Naive thymus-derived CD4-positive, alpha-beta T cell (primary cell): ENCODE measurements around the gene MSH2. TPM values are rescaled to one million over a fixed set of nuclear protein-coding genes. Genes with fewer than 3 reads are reported as not detected.
"Not testable (repeated sequence)": the region's sequence is repeated elsewhere in the genome, so short reads cannot be mapped to it uniquely, and the experiment has no call there.

Source experiments
- ATAC-seq: fragments of 150-1000 bp; cut with Tn5 transposase; 2 replicates; pipeline ENCODE4 v1.10.0; 2021; ENCODE audit warnings: mild to moderate bottlenecking, moderate library complexity
- CTCF ChIA-PET: fragments of 350-600 bp; sonication (Branson Sonifier 250); formaldehyde crosslinking; loops from one replicate; lab custom pipeline; 2021; ENCODE audit warnings: antibody characterized with exemption; lab: Charles Lee
- POLR2A ChIA-PET: fragments of 350-600 bp; sonication (Branson Sonifier 250); formaldehyde crosslinking; loops from one replicate; lab custom pipeline; 2021; ENCODE audit warnings: antibody characterized with exemption, inconsistent platforms; lab: Charles Lee
- DNase-seq, 9 donors: peaks; one replicate each; pipeline versions ENCODE4 v3.0.0 to v3.0.0-alpha.2; 2020 to 2022; ENCODE audit warnings: mixed read lengths in 1 of 9
- H3K27ac ChIP-seq: one replicate; pipeline ENCODE4 v1.7.0; 2013; ENCODE audit warnings: mild to moderate bottlenecking, low read depth, low read length, moderate library complexity
- H3K27me3 ChIP-seq, 2 donors: one replicate each; pipeline ENCODE4 v1.7.0; 2013; ENCODE audit warnings: low read length in 2 of 2, mild to moderate bottlenecking in 2 of 2, moderate library complexity in 2 of 2; ENCODE audit not compliant: control insufficient read depth in 2 of 2, insufficient read depth in 2 of 2
- H3K36me3 ChIP-seq, 3 experiments: 1 replicate in 2 of 3; 2 replicates in 1 of 3; pipeline ENCODE4 v1.7.0; 2013; ENCODE audit warnings: low read length in 3 of 3, mild to moderate bottlenecking in 3 of 3, moderate library complexity in 1 of 3; ENCODE audit not compliant: insufficient read depth in 3 of 3, control insufficient read depth in 2 of 3
- H3K4me1 ChIP-seq, 2 donors: one replicate each; pipeline ENCODE4 v1.7.0; 2013; ENCODE audit warnings: low read length in 2 of 2, mild to moderate bottlenecking in 2 of 2, moderate library complexity in 1 of 2; ENCODE audit not compliant: control insufficient read depth in 2 of 2, insufficient read depth in 2 of 2
- H3K4me3 ChIP-seq: 2 replicates; pipeline ENCODE4 v1.7.0; 2013; ENCODE audit warnings: mild to moderate bottlenecking, low read length
- H3K9me3 ChIP-seq, 3 experiments: 1 replicate in 2 of 3; 2 replicates in 1 of 3; pipeline ENCODE4 v1.7.0; 2013; ENCODE audit warnings: low read length in 3 of 3; ENCODE audit not compliant: control insufficient read depth in 2 of 3
- H3K27ac Mint-ChIP-seq, 9 donors: one replicate each; pipeline ENCODE4 v1.8.0; 2020 to 2022; ENCODE audit warnings: mixed read lengths in 9 of 9, mild to moderate bottlenecking in 8 of 9, moderate library complexity in 5 of 9, inconsistent platforms in 2 of 9
- H3K27me3 Mint-ChIP-seq, 5 donors: one replicate each; pipeline ENCODE4 v1.8.0; 2021 to 2022; ENCODE audit warnings: mixed read lengths in 5 of 5, mild to moderate bottlenecking in 1 of 5
- H3K36me3 Mint-ChIP-seq, 5 donors: one replicate each; pipeline ENCODE4 v1.8.0; 2020 to 2022; ENCODE audit warnings: mixed read lengths in 5 of 5, mild to moderate bottlenecking in 3 of 5, inconsistent platforms in 1 of 5
- H3K4me1 Mint-ChIP-seq, 7 donors: one replicate each; pipeline ENCODE4 v1.8.0; 2020 to 2022; ENCODE audit warnings: mixed read lengths in 7 of 7, mild to moderate bottlenecking in 3 of 7, inconsistent platforms in 1 of 7
- H3K4me3 Mint-ChIP-seq, 10 donors: one replicate each; pipeline ENCODE4 v1.8.0; 2020 to 2022; ENCODE audit warnings: mild to moderate bottlenecking in 10 of 10, mixed read lengths in 10 of 10, moderate library complexity in 6 of 10, inconsistent platforms in 2 of 10
- H3K9me3 Mint-ChIP-seq, 11 donors: one replicate each; pipeline ENCODE4 v1.8.0; 2020 to 2022; ENCODE audit warnings: mixed read lengths in 11 of 11, mild to moderate bottlenecking in 4 of 11, inconsistent platforms in 1 of 11, moderate library complexity in 1 of 11
- intact Hi-C, 2 donors: fragments of 100-400 bp; cut with micrococcal nuclease; formaldehyde crosslinking; loops; one replicate each; pipeline ENCODE4 v1.15.1; 2023
- polyA plus RNA-seq, 2 donors: library from polyadenylated mRNA; unstranded; fragments of 300-500 nt; fragmentation: Illumina TruSeq; gene quantifications; one replicate each; pipeline ENCODE4 v1.2.3, GENCODE V29; 2021
- total RNA-seq, 6 experiments: library from RNA in 5 of 6; stranded (reverse) in 5 of 6; gene quantifications; 1 replicate in 5 of 6; 2 replicates in 1 of 6; pipeline ENCODE4 v1.2.3 and lab custom pipeline; 2021 to 2026

MSH2 gene
- total and polyA plus RNA-seq, 7 experiments from 2014 or later = 12.2 to 46.8 (median 39.1) TPM

DNA sequence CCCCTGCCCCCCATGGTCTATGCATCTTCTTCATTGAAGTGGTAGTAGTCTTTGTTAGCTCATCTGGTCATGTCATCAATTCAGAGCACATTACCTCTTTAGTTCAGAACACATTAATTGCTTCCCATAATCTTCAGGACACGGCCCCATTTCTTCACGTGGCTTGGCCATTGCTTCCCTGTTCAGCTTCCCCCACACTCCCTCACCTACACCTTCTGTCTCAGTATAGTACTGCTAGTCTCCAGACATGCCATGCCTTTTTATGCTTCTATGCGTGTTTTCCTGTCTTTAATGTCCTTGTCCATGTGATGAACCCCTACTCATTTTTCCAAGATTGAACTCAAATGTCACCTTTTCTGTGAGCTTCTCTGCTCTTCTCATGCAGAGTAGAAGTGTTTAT, 35.1 kb downstream of the MSH2 start:
- intact Hi-C loops = no loop called here

DNA sequence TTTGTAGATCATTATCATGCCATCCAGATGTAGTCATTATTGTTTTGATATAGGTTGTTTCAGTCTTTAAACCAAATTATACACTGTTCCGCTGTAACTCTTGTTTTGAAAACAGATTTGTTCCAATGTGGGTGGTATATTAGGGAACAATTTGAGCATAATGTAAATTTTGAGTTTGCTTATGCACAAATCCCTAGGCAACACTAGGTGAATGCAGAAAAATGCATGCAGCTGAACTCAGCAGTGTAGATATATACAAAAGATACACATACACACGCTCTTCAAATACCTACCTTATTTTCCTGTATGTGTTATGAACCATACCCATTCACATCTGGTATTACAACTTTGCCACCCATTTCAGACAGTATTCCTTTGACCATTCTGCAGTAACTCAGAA, 35.8 kb downstream of the MSH2 start:
- H3K27me3 ChIP-seq = no peaks in the 10 kb centered on the region
- Mint-ChIP-seq H3K36me3 (peaks cover 0 to 40% (median 13%) of the 10 kb centered on the region in 5 donors), H3K9me3 (peaks cover 0 to 5% (median 0%) of the 10 kb centered on the region in 11 donors), H3K4me3 (no peak overlapping the region), H3K27ac (no peak overlapping the region), H3K27me3 (no peaks in the 10 kb centered on the region), H3K4me1 (peaks cover 0 to 10% (median 3%) of the 10 kb centered on the region in 7 donors)
- H3K4me1 ChIP-seq = no peaks in the 10 kb centered on the region
- ATAC-seq (no peak), DNase-seq (no peak)
- ChIA-PET CTCF (no interaction called here), POLR2A (no interaction called here)
- H3K9me3 ChIP-seq = no peaks in the 10 kb centered on the region
- H3K4me3 ChIP-seq = no peak overlapping the region
- H3K36me3 ChIP-seq = peaks cover 0 to 7% (median 0%) of the 10 kb centered on the region in 3 experiments
- H3K27ac ChIP-seq = no peak overlapping the region
- intact Hi-C loops = no loop called here

More for the DNA sequence above, 35.1 kb downstream of the MSH2 start:
- Histone ChIP-seq H3K27ac (no peak overlapping the region), H3K27me3 (no peaks in the 10 kb centered on the region), H3K9me3 (no peaks in the 10 kb centered on the region), H3K36me3 (peaks cover 0 to 7% (median 0%) of the 10 kb centered on the region in 3 experiments), H3K4me1 (no peaks in the 10 kb centered on the region), H3K4me3 (no peak overlapping the region)
- CTCF ChIA-PET = no interaction called here
- Mint-ChIP-seq H3K27me3 (no peaks in the 10 kb centered on the region), H3K9me3 (peaks cover 0 to 5% (median 0%) of the 10 kb centered on the region in 11 donors), H3K27ac (peak overlapping the region in 2 of 9 donors; percentile 1 to 3), H3K4me1 (peaks cover 0 to 7% (median 3%) of the 10 kb centered on the region in 7 donors), H3K4me3 (no peak overlapping the region), H3K36me3 (peaks cover 0 to 38% (median 13%) of the 10 kb centered on the region in 5 donors)
- DNase-seq (no peak), ATAC-seq (no peak)
- POLR2A ChIA-PET = no interaction called here

GRCh38 chr2:47451790-47452189, 48.8 kb downstream of the MSH2 start:
- CTCF ChIA-PET = no interaction called here
- Histone ChIP-seq H3K4me3 (no peak overlapping the region), H3K9me3 (no peaks in the 10 kb centered on the region), H3K4me1 (no peaks in the 10 kb centered on the region), H3K27ac (no peak overlapping the region), H3K36me3 (peaks cover 0 to 29% (median 0%) of the 10 kb centered on the region in 3 experiments), H3K27me3 (no peaks in the 10 kb centered on the region)
- no peak for ATAC-seq
- no peak for DNase-seq
- POLR2A ChIA-PET = no interaction called here
- Mint-ChIP-seq H3K4me1 (peaks cover 0 to 4% (median 0%) of the 10 kb centered on the region in 7 donors), H3K4me3 (no peak overlapping the region), H3K27ac (no peak overlapping the region), H3K36me3 (peaks cover 4 to 71% (median 49%) of the 10 kb centered on the region in 5 donors), H3K9me3 (peaks cover 0 to 1% (median 0%) of the 10 kb centered on the region in 11 donors), H3K27me3 (no peaks in the 10 kb centered on the region)
- intact Hi-C loops = no loop called here

DNA sequence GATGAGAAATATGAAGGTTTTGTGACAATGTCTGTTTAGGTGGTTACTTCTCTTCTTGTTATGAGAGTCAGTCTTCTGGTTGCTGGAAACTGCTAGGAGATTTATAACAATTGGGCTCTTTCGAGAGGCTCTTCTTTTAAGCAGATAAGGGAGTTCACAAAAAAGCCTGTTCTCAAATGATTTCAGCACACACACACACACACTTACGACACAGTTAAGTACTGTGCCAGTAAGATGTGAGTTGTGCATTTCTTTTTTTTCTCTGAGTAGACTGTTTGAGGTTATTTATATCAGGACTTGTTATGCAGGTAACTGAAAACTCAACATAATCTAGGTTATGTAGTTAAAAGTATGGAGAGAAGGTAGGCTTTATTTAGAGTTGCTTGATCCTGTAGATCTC, 49.8 kb downstream of the MSH2 start:
- Mint-ChIP-seq H3K36me3 (peaks cover 4 to 76% (median 49%) of the 10 kb centered on the region in 5 donors), H3K27me3 (no peaks in the 10 kb centered on the region), H3K27ac (peak overlapping the region in 1 of 9 donors; percentile 17), H3K4me1 (peaks cover 0 to 10% (median 6%) of the 10 kb centered on the region in 7 donors), H3K4me3 (no peak overlapping the region), H3K9me3 (peaks cover 0 to 1% (median 0%) of the 10 kb centered on the region in 11 donors)
- H3K27me3 ChIP-seq = no peaks in the 10 kb centered on the region
- intact Hi-C loops = no loop called here
- H3K36me3 ChIP-seq = peaks cover 0 to 29% (median 0%) of the 10 kb centered on the region in 3 experiments
- DNase-seq (no peak), ATAC-seq (no peak)
- ChIA-PET POLR2A (no interaction called here), CTCF (no interaction called here)
- H3K4me1 ChIP-seq = no peaks in the 10 kb centered on the region
- no peak overlapping the region for H3K27ac ChIP-seq
- H3K4me3 ChIP-seq = no peak overlapping the region
- H3K9me3 ChIP-seq = no peaks in the 10 kb centered on the region

DNA sequence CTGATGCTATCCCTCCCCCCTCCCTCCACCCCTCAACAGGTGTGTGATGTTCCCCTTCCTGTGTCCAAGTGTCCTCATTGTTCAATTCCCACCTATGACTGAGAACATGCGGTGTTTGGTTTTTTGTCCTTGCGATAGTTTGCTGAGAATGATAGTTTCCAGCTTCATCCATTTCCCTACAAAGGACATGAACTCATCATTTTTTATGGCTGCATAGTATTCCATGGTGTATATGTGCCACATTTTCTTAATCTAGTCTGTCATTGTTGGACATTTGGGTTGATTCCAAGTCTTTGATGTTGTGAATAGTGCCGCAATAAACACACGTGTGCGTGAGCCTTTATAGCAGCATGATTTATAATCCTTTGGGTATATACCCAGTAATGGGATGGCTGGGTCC, 51.9 kb downstream of the MSH2 start:
- DNase-seq, H3K4me3 Mint-ChIP-seq, intact Hi-C loops, H3K27me3 ChIP-seq, H3K4me1 ChIP-seq, H3K9me3 Mint-ChIP-seq, CTCF ChIA-PET, H3K27me3 Mint-ChIP-seq, H3K27ac Mint-ChIP-seq, ATAC-seq, H3K9me3 ChIP-seq, H3K4me3 ChIP-seq, H3K27ac ChIP-seq: not testable (repeated sequence)
- POLR2A ChIA-PET = interaction anchor here (0.7 kb wide), 1 partner anchor 277 kb away, joined by 3 read pairs; no protein-coding TSS in a partner anchor
- peaks cover 7 to 24% (median 22%) of the 10 kb centered on the region in 7 donors for H3K4me1 Mint-ChIP-seq
- H3K36me3 ChIP-seq = peaks cover 0 to 13% (median 0%) of the 10 kb centered on the region in 3 experiments
- H3K36me3 Mint-ChIP-seq = peaks cover 4 to 63% (median 43%) of the 10 kb centered on the region in 5 donors

DNA sequence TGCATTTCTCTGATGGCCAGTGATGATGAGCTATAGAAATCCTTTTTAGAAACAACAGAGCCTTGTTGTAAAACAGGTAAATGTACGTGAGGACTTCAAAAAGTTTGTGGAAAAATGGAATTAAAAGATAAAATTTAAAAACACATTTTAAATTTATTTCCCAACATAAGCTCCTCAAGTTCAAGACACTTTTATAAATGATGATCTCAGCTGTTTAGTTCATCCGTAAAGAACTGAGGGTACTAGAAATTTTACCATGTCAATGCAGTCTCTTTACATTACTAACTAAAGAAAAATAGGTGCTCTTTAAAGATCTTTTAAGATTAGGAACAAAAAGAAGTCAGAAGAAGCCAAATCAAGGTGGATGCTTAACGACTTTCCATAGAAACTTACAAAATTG, 52.5 kb downstream of the MSH2 start:
- H3K27me3 Mint-ChIP-seq = no peaks in the 10 kb centered on the region
- no peak for ATAC-seq
- POLR2A ChIA-PET = interaction anchor here (0.7 kb wide), 1 partner anchor 278 kb away, joined by 3 read pairs; no protein-coding TSS in a partner anchor
- no peak for DNase-seq
- CTCF ChIA-PET = no interaction called here
- Histone ChIP-seq H3K36me3 (peaks cover 0 to 11% (median 0%) of the 10 kb centered on the region in 3 experiments), H3K4me3 (no peak overlapping the region), H3K4me1 (no peaks in the 10 kb centered on the region), H3K27ac (no peak overlapping the region), H3K9me3 (no peaks in the 10 kb centered on the region), H3K27me3 (no peaks in the 10 kb centered on the region)
- no peak overlapping the region for H3K27ac Mint-ChIP-seq
- H3K4me1 Mint-ChIP-seq = peaks cover 7 to 26% (median 23%) of the 10 kb centered on the region in 7 donors
- peaks cover 0 to 4% (median 0%) of the 10 kb centered on the region in 11 donors for H3K9me3 Mint-ChIP-seq
- no peak overlapping the region for H3K4me3 Mint-ChIP-seq
- H3K36me3 Mint-ChIP-seq = peaks cover 4 to 60% (median 40%) of the 10 kb centered on the region in 5 donors
- intact Hi-C loops = no loop called here

DNA sequence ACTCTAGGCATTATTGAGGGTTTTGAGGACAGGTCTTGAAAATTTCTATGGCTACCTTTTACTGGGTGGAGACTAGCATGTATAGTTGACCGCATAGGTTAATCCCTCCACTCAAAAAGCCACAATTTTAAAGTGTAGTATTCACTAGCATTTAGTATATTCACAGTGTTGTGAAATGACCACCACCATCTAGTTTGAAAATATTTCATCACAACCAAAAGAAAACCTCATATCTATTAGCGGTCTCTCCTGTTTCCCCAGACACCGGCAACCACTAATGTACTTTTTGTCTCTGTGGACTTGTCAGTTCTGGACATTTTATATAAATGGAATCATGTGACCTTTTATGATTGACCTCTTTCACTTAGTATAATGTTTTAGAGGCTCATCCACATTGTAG, 53.9 kb downstream of the MSH2 start:
- peak overlapping the region in 1 of 9 donors; percentile 16 for H3K27ac Mint-ChIP-seq
- no peaks in the 10 kb centered on the region for H3K27me3 ChIP-seq
- H3K4me1 Mint-ChIP-seq = peaks cover 7 to 27% (median 23%) of the 10 kb centered on the region in 7 donors
- intact Hi-C loops = no loop called here
- H3K9me3 Mint-ChIP-seq = peaks cover 0 to 4% (median 0%) of the 10 kb centered on the region in 11 donors
- ChIA-PET POLR2A (no interaction called here), CTCF (no interaction called here)
- no peak overlapping the region for H3K4me3 ChIP-seq
- H3K4me1 ChIP-seq = no peaks in the 10 kb centered on the region
- no peak overlapping the region for H3K4me3 Mint-ChIP-seq
- DNase-seq = no peak
- ATAC-seq = peak; percentile 14
- no peaks in the 10 kb centered on the region for H3K9me3 ChIP-seq
- H3K36me3 Mint-ChIP-seq = peaks cover 0 to 48% (median 29%) of the 10 kb centered on the region in 5 donors
- no peak overlapping the region for H3K27ac ChIP-seq
- H3K27me3 Mint-ChIP-seq = no peaks in the 10 kb centered on the region
- H3K36me3 ChIP-seq = peaks cover 0 to 2% (median 0%) of the 10 kb centered on the region in 3 experiments
